NCI-H2196 treated with DMSO at 0.1 percent for 48 hours (cell line): ENCODE results near the gene RIC8A.
"Not testable (repeated sequence)": the region's sequence is repeated elsewhere in the genome, so short reads cannot be mapped to it uniquely, and the experiment has no call there.

Experiments used
- DNase-seq: peaks from one replicate; lab custom pipeline; 2025; ENCODE audit not compliant: unreplicated experiment; lab: John Stamatoyannopoulos, UW

Gene RIC8A

GRCh38 chr11:207208-207862, at the start of gene RIC8A, which contains the start of gene BET1L:
Gene RIC8A, plus strand, starts transcription at chr11:207708. Its CDS starts 1,147 bp downstream, at chr11:208855.
Gene BET1L, minus strand, starts transcription at chr11:207399. Its CDS starts 78 bp downstream, at chr11:207321.
- peak; percentile 95 for DNase-seq

GRCh38 chr11:180242-180641, 27.3 kb upstream of the RIC8A start:
- not testable (repeated sequence) for DNase-seq

GRCh38 chr11:189200-189783, 18.2 kb upstream of the RIC8A start:
- not testable (repeated sequence) for DNase-seq

- not testable (repeated sequence) for DNase-seq
Measured at GRCh38 chr11:189843-190311, 17.6 kb upstream of the RIC8A start.

GRCh38 chr11:190546-190945, 17.0 kb upstream of the RIC8A start:
- DNase-seq = not testable (repeated sequence)

GRCh38 chr11:191490-192478, 15.7 kb upstream of the RIC8A start:
- not testable (repeated sequence) for DNase-seq

- not testable (repeated sequence) for DNase-seq
Measured at GRCh38 chr11:192674-193128, 14.8 kb upstream of the RIC8A start, which contains the start of gene SCGB1C1. Gene SCGB1C1, plus strand, starts transcription at chr11:193078. Its CDS starts 22 bp downstream, at chr11:193100.

GRCh38 chr11:193481-193880, 14.0 kb upstream of the RIC8A start:
- DNase-seq = not testable (repeated sequence)

GRCh38 chr11:196786-197731, 10.4 kb upstream of the RIC8A start:
- DNase-seq = no peak

- no peak for DNase-seq
Measured at GRCh38 chr11:197741-198235, 9.7 kb upstream of the RIC8A start.

- DNase-seq = no peak
Measured at GRCh38 chr11:198236-198806, 9.2 kb upstream of the RIC8A start.

- DNase-seq = no peak
Measured at GRCh38 chr11:199004-199581, 8.4 kb upstream of the RIC8A start.

- DNase-seq = no peak
Measured at GRCh38 chr11:199782-200181, 7.7 kb upstream of the RIC8A start.

GRCh38 chr11:200224-201003, 7.1 kb upstream of the RIC8A start:
- DNase-seq = no peak

GRCh38 chr11:201966-202365, 5.5 kb upstream of the RIC8A start:
- no peak for DNase-seq

GRCh38 chr11:202490-202889, 5.0 kb upstream of the RIC8A start:
- no peak for DNase-seq

- no peak for DNase-seq
Measured at GRCh38 chr11:203056-203944, 4.2 kb upstream of the RIC8A start.
